H1 (cell line): ENCODE data around the gene PPFIBP2. TPM values are rescaled to one million over a fixed set of nuclear protein-coding genes. Genes with fewer than 3 reads are reported as not detected.

ENCODE experiments used
- CTCF ChIA-PET: fragments of 300-600 bp; sonication (Branson Sonifier 250); formaldehyde crosslinking; loops from one replicate; lab custom pipeline; 2021; ENCODE audit not compliant: partially characterized antibody; lab: Charles Lee
- POLR2A ChIA-PET: fragments of 300-600 bp; sonication (Branson Sonifier 250); formaldehyde crosslinking; loops from one replicate; lab custom pipeline; 2021; ENCODE audit warnings: inconsistent platforms; ENCODE audit not compliant: partially characterized antibody; lab: Charles Lee
- DNase-seq, 2 experiments: peaks; one replicate each; pipeline versions ENCODE4 v3.0.0 to v3.0.0-alpha.2; 2010 to 2022; ENCODE audit warnings: low spot score in 2 of 2, low read depth in 1 of 2, mixed read lengths in 1 of 2
- FAIRE-seq: peaks from 2 replicates; lab custom pipeline; 2011; peaks lifted over from hg19 to GRCh38; lab: Jason Lieb, UNC
- H2AFZ ChIP-seq: 2 replicates; pipeline ENCODE4 v1.8.1; 2012; ENCODE audit warnings: low read length, inconsistent platforms
- H2AK5ac ChIP-seq: 2 replicates; pipeline ENCODE4 v1.6.1; 2013; ENCODE audit warnings: low read depth, low read length
- H2BK120ac ChIP-seq: replicated peaks from 2 replicates; pipeline ENCODE3; 2013; ENCODE audit warnings: low read depth, low read length, inconsistent platforms
- H2BK12ac ChIP-seq: 2 replicates; pipeline ENCODE4 v1.6.1; 2013; ENCODE audit warnings: low read depth, low read length
- H2BK15ac ChIP-seq: 2 replicates; pipeline ENCODE4 v1.6.1; 2013; ENCODE audit warnings: low read length
- H2BK20ac ChIP-seq: 2 replicates; pipeline ENCODE4 v1.6.1; 2013; ENCODE audit warnings: low read length
- H2BK5ac ChIP-seq: 2 replicates; pipeline ENCODE4 v1.6.1; 2013; ENCODE audit warnings: low read depth, low read length
- H3K14ac ChIP-seq: 2 replicates; pipeline ENCODE4 v1.6.1; 2013; ENCODE audit warnings: inconsistent platforms; ENCODE audit not compliant: insufficient read length
- H3K18ac ChIP-seq: 2 replicates; pipeline ENCODE4 v1.6.1; 2013; ENCODE audit warnings: low read length; ENCODE audit errors: extremely low read depth
- H3K23ac ChIP-seq: 2 replicates; pipeline ENCODE4 v1.6.1; 2013; ENCODE audit warnings: inconsistent platforms; ENCODE audit not compliant: insufficient read length
- H3K23me2 ChIP-seq: 2 replicates; pipeline ENCODE4 v1.6.1; 2013; ENCODE audit warnings: low read depth, low read length
- H3K27ac ChIP-seq: 2 replicates; pipeline ENCODE4 v1.6.1; 2011; ENCODE audit warnings: low read depth, low read length, inconsistent platforms
- H3K27me3 ChIP-seq, 4 experiments: replicated peaks in 1 of 4; 1 replicate in 1 of 4; 2 replicates in 3 of 4; pipeline versions ENCODE4 v1.6.1 to v1.8.1; 2011 to 2013; ENCODE audit warnings: low read length in 3 of 4, mild to moderate bottlenecking in 3 of 4, inconsistent platforms in 2 of 4, mixed read lengths in 2 of 4, moderate library complexity in 1 of 4; ENCODE audit not compliant: control insufficient read depth in 3 of 4, insufficient read depth in 3 of 4; ENCODE audit errors: extremely low read depth in 1 of 4
- H3K36me3 ChIP-seq, 4 experiments: 2 replicates each; pipeline versions ENCODE4 v1.6.1 to v1.8.1; 2011 to 2013; ENCODE audit warnings: mild to moderate bottlenecking in 4 of 4, low read length in 3 of 4, moderate library complexity in 2 of 4, control low read depth in 1 of 4, inconsistent platforms in 1 of 4; ENCODE audit not compliant: insufficient read depth in 4 of 4, control insufficient read depth in 2 of 4
- H3K4ac ChIP-seq: replicated peaks from 2 replicates; pipeline ENCODE3; 2013; ENCODE audit warnings: low read length, low read depth, mixed read lengths, inconsistent platforms; ENCODE audit not compliant: insufficient read length
- H3K4me1 ChIP-seq, 4 experiments: replicated peaks in 1 of 4; 1 replicate in 1 of 4; 2 replicates in 3 of 4; pipeline versions ENCODE4 v1.6.1 to v1.8.1; 2011 to 2013; ENCODE audit warnings: low read length in 3 of 4, inconsistent platforms in 2 of 4, mixed read lengths in 1 of 4; ENCODE audit not compliant: insufficient read depth in 4 of 4, control insufficient read depth in 3 of 4
- H3K4me2 ChIP-seq, 2 experiments: 2 replicates each; pipeline versions ENCODE4 v1.6.1 to v1.8.1; 2011 to 2013; ENCODE audit warnings: low read depth in 2 of 2, low read length in 2 of 2, control low read depth in 1 of 2, inconsistent platforms in 1 of 2, mild to moderate bottlenecking in 1 of 2; ENCODE audit not compliant: insufficient read depth in 1 of 2
- H3K4me3 ChIP-seq, 4 experiments: fragments of 200-600, 300-600 bp in 1 of 4; sonication (generic), shearing (Covaris generic), sonication (Bioruptor Twin) in 1 of 4; 2 replicates each; pipeline versions ENCODE4 v1.5.1 to v1.8.1; 2011 to 2016; ENCODE audit warnings: low read length in 4 of 4, low read depth in 3 of 4, control low read depth in 2 of 4, inconsistent platforms in 2 of 4, mild to moderate bottlenecking in 2 of 4, mixed read lengths in 1 of 4, moderate library complexity in 1 of 4; ENCODE audit not compliant: insufficient read depth in 2 of 4; ENCODE audit errors: extremely low read depth in 1 of 4
- H3K56ac ChIP-seq: replicated peaks from 2 replicates; pipeline ENCODE3; 2013; ENCODE audit warnings: low read depth, mild to moderate bottlenecking, mixed read lengths, low read length, inconsistent platforms; ENCODE audit not compliant: insufficient read length
- H3K79me1 ChIP-seq: 2 replicates; pipeline ENCODE4 v1.6.1; 2013; ENCODE audit warnings: low read depth, low read length, control low read depth
- H3K79me2 ChIP-seq, 2 experiments: 2 replicates each; pipeline versions ENCODE4 v1.6.1 to v1.8.1; 2012 to 2013; ENCODE audit warnings: low read length in 2 of 2, mild to moderate bottlenecking in 2 of 2, inconsistent platforms in 1 of 2; ENCODE audit not compliant: insufficient read depth in 2 of 2, control insufficient read depth in 1 of 2
- H3K9ac ChIP-seq, 4 experiments: replicated peaks in 1 of 4; 1 replicate in 1 of 4; 2 replicates in 3 of 4; pipeline versions ENCODE4 v1.6.1 to v1.8.1; 2011 to 2013; ENCODE audit warnings: low read depth in 3 of 4, low read length in 3 of 4, control low read depth in 2 of 4, mild to moderate bottlenecking in 2 of 4, moderate library complexity in 2 of 4, inconsistent platforms in 1 of 4; ENCODE audit errors: extremely low read depth in 1 of 4
- H3K9me3 ChIP-seq, 2 experiments: 2 replicates each; pipeline versions ENCODE4 v1.6.1 to v1.8.1; 2012 to 2013; ENCODE audit warnings: mild to moderate bottlenecking in 2 of 2, moderate library complexity in 2 of 2, control low read depth in 1 of 2, inconsistent platforms in 1 of 2, low read depth in 1 of 2, low read length in 1 of 2, mixed read lengths in 1 of 2; ENCODE audit not compliant: insufficient read depth in 2 of 2
- H4K20me1 ChIP-seq, 2 experiments: replicated peaks in 1 of 2; 2 replicates each; pipeline versions ENCODE3 to v1.8.1; 2011 to 2013; ENCODE audit warnings: inconsistent platforms in 2 of 2, low read length in 2 of 2, mild to moderate bottlenecking in 1 of 2; ENCODE audit not compliant: insufficient read depth in 2 of 2, control insufficient read depth in 1 of 2
- H4K5ac ChIP-seq: 2 replicates; pipeline ENCODE4 v1.6.1; 2013; ENCODE audit warnings: low read length, low read depth, mixed read lengths, inconsistent platforms; ENCODE audit not compliant: insufficient read length
- H4K8ac ChIP-seq: 2 replicates; pipeline ENCODE4 v1.8.0; 2013; ENCODE audit warnings: mild to moderate bottlenecking, moderate library complexity, low read length, inconsistent platforms; ENCODE audit not compliant: insufficient read depth; ENCODE audit errors: extremely low read depth
- H4K91ac ChIP-seq: replicated peaks from 2 replicates; pipeline ENCODE3; 2013; ENCODE audit warnings: low read length, mixed read lengths, inconsistent platforms; ENCODE audit not compliant: insufficient read length
- ATF3 ChIP-seq: IDR thresholded peaks from 2 replicates; pipeline ENCODE4 v1.6.1; 2011; ENCODE audit warnings: low read depth, mild to moderate bottlenecking, low read length; ENCODE audit not compliant: insufficient read depth
- CTCF ChIP-seq, 3 experiments: IDR thresholded peaks; 1 replicate in 2 of 3; 2 replicates in 1 of 3; pipeline versions ENCODE4 v1.5.1 to v1.6.1; 2011; ENCODE audit warnings: low read length in 3 of 3, mild to moderate bottlenecking in 3 of 3, inconsistent platforms in 2 of 3, low read depth in 1 of 3, moderate library complexity in 1 of 3; ENCODE audit not compliant: insufficient read depth in 1 of 3; ENCODE audit errors: control extremely low read depth in 1 of 3
- EZH2 ChIP-seq: fragments of 200-600 bp; sonication (generic); IDR thresholded peaks from 2 replicates; pipeline ENCODE4 v1.7.1; 2012; ENCODE audit warnings: low read depth, mild to moderate bottlenecking, moderate library complexity, low read length, inconsistent platforms; ENCODE audit not compliant: severe bottlenecking
- FOSL1 ChIP-seq: IDR thresholded peaks from 2 replicates; pipeline ENCODE4 v1.6.1; 2011; ENCODE audit warnings: mild to moderate bottlenecking, low read depth, low read length, moderate library complexity; ENCODE audit not compliant: insufficient read depth
- JUN ChIP-seq: IDR thresholded peaks from 2 replicates; pipeline ENCODE4 v1.6.1; 2011; ENCODE audit warnings: low read depth, mild to moderate bottlenecking, improper control_type of control experiment, low read length
- KDM1A ChIP-seq: fragments of 200-600, 300-600 bp; sonication (generic); IDR thresholded peaks from 2 replicates; pipeline ENCODE4 v1.7.1; 2016; ENCODE audit warnings: mild to moderate bottlenecking, low read length, borderline replicate concordance
- SUZ12 ChIP-seq: fragments of 200-600 bp; sonication (generic); IDR thresholded peaks from 2 replicates; pipeline ENCODE4 v1.6.1; 2012; ENCODE audit warnings: mild to moderate bottlenecking, inconsistent platforms, low read length, moderate library complexity, mixed read lengths
- TAF7 ChIP-seq: optimal IDR thresholded peaks from 2 replicates; pipeline ENCODE3; 2011; ENCODE audit warnings: low read depth, mild to moderate bottlenecking, inconsistent platforms, low read length, moderate library complexity, borderline replicate concordance
- TCF12 ChIP-seq: IDR thresholded peaks from 2 replicates; pipeline ENCODE4 v1.6.1; 2011; ENCODE audit warnings: low read depth, mild to moderate bottlenecking, low read length
- TEAD4 ChIP-seq: IDR thresholded peaks from 2 replicates; pipeline ENCODE4 v1.6.1; 2012; ENCODE audit warnings: low read depth, low read length, inconsistent platforms, mixed read lengths
- WGBS, 2 experiments: shearing (Covaris generic) in 1 of 2; methylation state at CpG; one replicate each; pipeline versions ENCODE4 v1.1.6 to v1.1.7; 2013 to 2015; ENCODE audit warnings: low lambda C conversion rate in 2 of 2, mixed read lengths in 2 of 2, inconsistent platforms in 1 of 2, low coverage in 1 of 2, missing lambda C conversion rate in 1 of 2; ENCODE audit not compliant: insufficient replicate concordance in 2 of 2, insufficient coverage in 1 of 2, insufficient read length in 1 of 2; ENCODE audit errors: extremely low coverage in 1 of 2, missing lambda C conversion rate in 1 of 2; 5-methylcytosine and 5-hydroxymethylcytosine counted together
- polyA plus RNA-seq, 7 experiments: library from polyadenylated mRNA; depleted of rRNA in 3 of 7; stranded (reverse) in 5 of 7; unstranded in 2 of 7; fragments of >200 nt in 5 of 7; fragments of 200-250 nt in 2 of 7; gene quantifications; 1 replicate in 5 of 7; 2 replicates in 1 of 7; 4 replicates in 1 of 7; pipeline versions ENCODE4 v1.2.1 to v1.2.3, GENCODE V29; 2011 to 2013; ENCODE audit warnings: missing spikeins in 2 of 7, mixed read lengths in 2 of 7
- total RNA-seq: library from RNA; stranded (reverse); fragmentation: NEBNext Ultra II Directional; extraction: Animal tissue kit (Norgen Biotek cat#: 25700); gene quantifications from 2 replicates; pipeline ENCODE4 v1.2.1, GENCODE V29; 2021

The PPFIBP2 gene
- total and polyA plus RNA-seq, 2 of the 8 experiments (the other 6 are each of a cell fraction or from before 2014, with no cell fraction given), result 5.5 to 9.8 TPM

- H4K8ac ChIP-seq, result no peak overlapping the region
- FAIRE-seq (no peak), DNase-seq (no peak)
- H4K5ac ChIP-seq, result no peak overlapping the region
- POLR2A ChIA-PET, result interaction anchor here (1.0 kb wide), 1 partner anchor 22 kb away, joined by 3 read pairs; no protein-coding TSS in a partner anchor
- H2BK120ac ChIP-seq, result no peak overlapping the region
- H2AK5ac ChIP-seq, result no peak overlapping the region
- no peak overlapping the region for H3K4me3 ChIP-seq
- H3K9me3 ChIP-seq, result no peaks in the 10 kb centered on the region
- H3K18ac ChIP-seq, result no peak overlapping the region
- H3K23ac ChIP-seq, result no peak overlapping the region
- no peak overlapping the region for H2BK12ac ChIP-seq
- no peak overlapping the region for H2AFZ ChIP-seq
- no peaks in the 10 kb centered on the region for H4K20me1 ChIP-seq
- H2BK15ac ChIP-seq, result no peak overlapping the region
- H3K9ac ChIP-seq, result no peak overlapping the region
- WGBS, 2 experiments, result 94% methylated on average over 4 of the region's 4 CpGs; no CpG with 5 or more reads in 1 of the 2 experiments
- no peaks in the 10 kb centered on the region for H3K79me1 ChIP-seq
- H4K91ac ChIP-seq, result no peak overlapping the region
- H3K56ac ChIP-seq, result no peak overlapping the region
- H3K23me2 ChIP-seq, result no peaks in the 10 kb centered on the region
- H3K36me3 ChIP-seq, result no peaks in the 10 kb centered on the region; a peak in 2 of 8 replicates
- H3K4me1 ChIP-seq, result no peaks in the 10 kb centered on the region
- CTCF ChIA-PET, result interaction anchor here (0.6 to 16.4 kb wide), 10 partner anchors 11 to 207 kb away, joined by 3 to 325 read pairs (median 4); partner anchors contain the start of gene OLFML1
- no peak overlapping the region for H3K27ac ChIP-seq
- no peak overlapping the region for H3K14ac ChIP-seq
- no peak overlapping the region for H2BK20ac ChIP-seq
- H3K79me2 ChIP-seq, result no peaks in the 10 kb centered on the region
- H3K27me3 ChIP-seq, result no peaks in the 10 kb centered on the region
- no peak overlapping the region for H3K4ac ChIP-seq
- no peak overlapping the region for H2BK5ac ChIP-seq
- H3K4me2 ChIP-seq, result no peak overlapping the region
- TF ChIP-seq ATF3, result no peak
- no peak for TF ChIP-seq TCF12
- no peak for TF ChIP-seq SUZ12
- no peak for TF ChIP-seq EZH2
- no peak for TF ChIP-seq KDM1A
- TF ChIP-seq FOSL1, result no peak
- no peak for TF ChIP-seq CTCF (IDR thresholded peaks at IDR 0.05; ENCODE audit: control extremely low read depth in 1 of 3, insufficient read depth in 1 of 3, low read depth in 1 of 3, low read length in 3 of 3)
- TF ChIP-seq TAF7, result no peak
- TF ChIP-seq TEAD4, result no peak
- no peak for TF ChIP-seq JUN
These were observed 140.5 kb downstream of the PPFIBP2 start for GRCh38 chr11:7654195-7654705.
